Measurements from ENCODE around the gene LAMA2.

GRCh38 chr6:129251669-129252376, 368.9 kb downstream of the LAMA2 start:
- TF ChIP-seq BACH1 (IDR thresholded peaks at IDR 0.05; ENCODE audit: low read length) (no peak), CTCF (IDR thresholded peaks at IDR 0.05; ENCODE audit: control extremely low read depth in 1 of 3, insufficient read depth in 1 of 3, low read depth in 1 of 3, low read length in 3 of 3) (peak; percentile 37 to 77 (median 77)), TEAD4 (IDR thresholded peaks at IDR 0.05; ENCODE audit: low read depth, low read length) (0 out of 2 replicates have a peak, but pooled peaks have one; percentile 16), HDAC2 (IDR thresholded peaks at IDR 0.05; ENCODE audit: borderline replicate concordance in 1 of 2, low read depth in 2 of 2, low read length in 2 of 2) (no peak), FOSL1 (IDR thresholded peaks at IDR 0.05; ENCODE audit: insufficient read depth, low read depth, low read length) (no peak)
